Astrocyte (in vitro differentiated cells and primary cell): ENCODE results near the gene ABHD12.

ENCODE experiments used
- CTCF ChIP-seq: IDR thresholded peaks from 2 replicates; pipeline ENCODE4 v1.5.1; 2011; ENCODE audit warnings: low read depth, mild to moderate bottlenecking, inconsistent platforms, low read length, moderate library complexity; ENCODE audit not compliant: insufficient read depth
- EZH2 ChIP-seq: IDR thresholded peaks from 2 replicates; pipeline ENCODE4 v1.6.1; 2012; ENCODE audit warnings: mild to moderate bottlenecking, low read length, inconsistent platforms; ENCODE audit not compliant: insufficient read depth

GRCh38 chr20:25389858-25390537 is 637 bp downstream of the ABHD12 start:
- TF ChIP-seq CTCF (no peak), EZH2 (no peak)
